K562 (cell line): Measurements from ENCODE around the gene DCAF15. TPM values are rescaled to one million over a fixed set of nuclear protein-coding genes. Genes with fewer than 3 reads are reported as not detected.

Experiments
- BACH1 ChIP-seq: fragments of 200-800 bp; sonication (Bioruptor generic); IDR thresholded peaks from 2 replicates; pipeline ENCODE4 v1.6.1; 2016; ENCODE audit warnings: missing genetic modification characterization, missing compliant biosample characterization
- CBFA2T2 ChIP-seq: fragments of 450-650 bp; conservative IDR thresholded peaks from 2 replicates; pipeline ENCODE4 v1.6.1; 2017; ENCODE audit warnings: mild to moderate bottlenecking
- EP400 ChIP-seq: fragments of 450-650 bp; IDR thresholded peaks from 2 replicates; pipeline ENCODE4 v1.6.1; 2017; ENCODE audit warnings: antibody characterized with exemption, mild to moderate bottlenecking, moderate library complexity
- HDAC1 ChIP-seq, 2 experiments: fragments of 450-650 bp; IDR thresholded peaks; 2 replicates each; pipeline ENCODE4 v1.6.1; 2016 to 2017; ENCODE audit warnings: inconsistent platforms in 1 of 2, mild to moderate bottlenecking in 1 of 2, moderate library complexity in 1 of 2
- MEIS2 ChIP-seq: fragments of 450-650 bp; IDR thresholded peaks from 2 replicates; pipeline ENCODE4 v1.6.1; 2014; ENCODE audit warnings: mild to moderate bottlenecking; ENCODE audit not compliant: partially characterized antibody
- MYNN ChIP-seq, 2 experiments: sonication (generic); formaldehyde crosslinking in 1 of 2; IDR thresholded peaks; 2 replicates each; pipeline versions ENCODE4 v1.5.0 to v1.6.1; 2016 to 2020; ENCODE audit warnings: antibody characterized with exemption in 1 of 2, missing genetic modification reagents in 1 of 2
- NRF1 ChIP-seq, 2 experiments: fragments of 450-650 bp; IDR thresholded peaks in 1 of 2; conservative IDR thresholded peaks in 1 of 2; 2 replicates each; pipeline ENCODE4 v1.6.1; 2014; ENCODE audit warnings: mild to moderate bottlenecking in 2 of 2
- ZFP30 ChIP-seq: fragments of 250-450 bp; sonication (Bioruptor Pico); IDR thresholded peaks from 2 replicates; pipeline ENCODE4 v1.8.0; 2022; ENCODE audit warnings: moderate library complexity, mild to moderate bottlenecking, inconsistent platforms, borderline replicate concordance
- ZNF324 ChIP-seq: fragments of 250-450 bp; sonication (Bioruptor Pico); IDR thresholded peaks from 2 replicates; pipeline ENCODE4 v1.4.0; 2020; ENCODE audit warnings: mild to moderate bottlenecking
- polyA plus RNA-seq, 8 experiments: library from polyadenylated mRNA; depleted of rRNA in 4 of 8; stranded (reverse) in 5 of 8; unstranded in 3 of 8; fragments of >200 nt; fragmentation: Nextera tagmentation in 2 of 8; fragmentation: Illumina TruSeq in 1 of 8; extraction: Ambion mirVana in 2 of 8; extraction: Trizol in 1 of 8; gene quantifications; 2 replicates each; pipeline versions ENCODE4 v1.2.1 to v1.2.3, GENCODE V29; 2011 to 2014; ENCODE audit warnings: inconsistent platforms in 1 of 8, missing spikeins in 1 of 8
- total RNA-seq, 7 experiments: library from RNA; depleted of rRNA in 6 of 7; stranded (reverse); fragments of >200 nt in 6 of 7; fragmentation: Illumina TruSeq in 2 of 7; extraction: Trizol in 2 of 7; gene quantifications; 2 replicates each; pipeline versions ENCODE4 v1.2.1 to v1.2.3, GENCODE V29; 2011 to 2021; ENCODE audit warnings: low replicate concordance in 1 of 7
- TF ChIP-seq, protein P1 (sequence below): sonication (generic); formaldehyde crosslinking; IDR thresholded peaks from 2 replicates; pipeline ENCODE4 v1.5.0; 2020; ENCODE audit warnings: missing genetic modification reagents
- TF ChIP-seq, protein P2 (sequence below): fragments of 450-650 bp; IDR thresholded peaks from 2 replicates; pipeline ENCODE4 v1.6.1; 2016; ENCODE audit warnings: borderline replicate concordance
- TF ChIP-seq, protein P3 (sequence below): fragments of 250-450 bp; sonication (Bioruptor Pico); IDR thresholded peaks from 2 replicates; pipeline ENCODE4 v1.8.0; 2021; ENCODE audit warnings: borderline replicate concordance, mild to moderate bottlenecking, moderate library complexity; ENCODE audit not compliant: poor library complexity, severe bottlenecking
- TF ChIP-seq, protein P4 (sequence below): fragments of 250-450 bp; sonication (Bioruptor Pico); IDR thresholded peaks from 2 replicates; pipeline ENCODE4 v1.8.0; 2022; ENCODE audit warnings: inconsistent platforms
- TF ChIP-seq, protein P5 (sequence below): fragments of 450-650 bp; formaldehyde crosslinking; IDR thresholded peaks from 2 replicates; pipeline ENCODE4 v1.4.0; 2020; ENCODE audit warnings: mild to moderate bottlenecking, mixed read lengths
- TF ChIP-seq, protein P6 (sequence below): fragments of 450-650 bp; IDR thresholded peaks from 2 replicates; pipeline ENCODE4 v1.6.1; 2017; ENCODE audit warnings: antibody characterized with exemption, mild to moderate bottlenecking

DCAF15 gene
- total and polyA plus RNA-seq, 9 of the 15 experiments (the other 6 are each of a cell fraction or from before 2014, with no cell fraction given): 0.17 to 68.5 (median 27.7) TPM

DNA sequence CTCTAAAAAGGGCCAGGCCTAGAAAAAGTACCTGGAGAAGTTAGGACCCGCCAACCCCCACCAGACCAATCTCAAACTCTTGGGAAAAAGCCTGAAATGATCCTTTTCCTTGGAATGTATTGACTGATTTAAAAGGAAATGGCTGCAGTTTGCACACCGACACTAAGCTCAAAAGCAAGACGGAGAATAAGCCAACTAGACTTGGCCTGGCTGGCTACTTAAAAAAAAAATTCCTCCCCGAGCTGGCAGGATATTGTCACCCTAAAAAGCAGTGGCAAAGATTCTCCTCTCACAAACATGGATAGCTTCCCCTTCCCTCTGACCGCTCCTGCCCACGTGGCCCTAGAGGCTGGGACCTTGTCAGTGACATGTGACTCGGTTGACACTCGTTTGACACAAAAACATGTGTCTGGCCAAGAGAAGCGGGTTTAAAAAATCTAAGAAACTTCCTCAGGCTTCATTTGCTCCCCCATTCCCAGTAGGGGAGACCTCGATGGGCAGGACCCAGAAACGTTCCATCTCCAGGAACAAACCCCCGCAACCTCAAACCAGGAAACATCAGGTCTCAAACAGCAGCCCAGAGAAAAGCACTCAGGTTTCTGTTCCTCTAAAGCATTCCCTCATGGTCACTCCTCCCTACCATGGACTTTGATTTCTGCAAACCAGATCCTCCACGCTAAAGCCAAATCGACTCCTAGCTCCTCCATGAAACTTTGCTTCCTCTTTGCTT lies 52.5 kb downstream of the DCAF15 start (continued):
- TF ChIP-seq EP400 (peak; percentile 55; the same call in 1 of the 2 replicates), CBFA2T2 (peak; percentile 28; the same call in 1 of the 2 replicates), MYNN (IDR thresholded peaks at IDR 0.05) (no peak), MYNN (CRISPR knock-in tag; IDR thresholded peaks at IDR 0.05) (no peak), MEIS2 (peak; percentile 23), ZNF324 (CRISPR knock-in tag) (no peak), HDAC1 (IDR thresholded peaks at IDR 0.05) (peak in 1 of 2 experiments; percentile 89; a peak in 2 of 4 replicates), BACH1 (tag) (0 out of 2 replicates have a peak, but pooled peaks have one; percentile 47), ZFP30 (CRISPR knock-in tag) (no peak), NRF1 (conservative IDR thresholded peaks at IDR 0.05 in 1 of 2, IDR thresholded peaks at IDR 0.05 in 1 of 2) (no peak)
- TF ChIP-seq, protein P1, sequence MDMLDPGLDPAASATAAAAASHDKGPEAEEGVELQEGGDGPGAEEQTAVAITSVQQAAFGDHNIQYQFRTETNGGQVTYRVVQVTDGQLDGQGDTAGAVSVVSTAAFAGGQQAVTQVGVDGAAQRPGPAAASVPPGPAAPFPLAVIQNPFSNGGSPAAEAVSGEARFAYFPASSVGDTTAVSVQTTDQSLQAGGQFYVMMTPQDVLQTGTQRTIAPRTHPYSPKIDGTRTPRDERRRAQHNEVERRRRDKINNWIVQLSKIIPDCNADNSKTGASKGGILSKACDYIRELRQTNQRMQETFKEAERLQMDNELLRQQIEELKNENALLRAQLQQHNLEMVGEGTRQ (CRISPR knock-in tag): peak; percentile 84
- TF ChIP-seq, protein P2, sequence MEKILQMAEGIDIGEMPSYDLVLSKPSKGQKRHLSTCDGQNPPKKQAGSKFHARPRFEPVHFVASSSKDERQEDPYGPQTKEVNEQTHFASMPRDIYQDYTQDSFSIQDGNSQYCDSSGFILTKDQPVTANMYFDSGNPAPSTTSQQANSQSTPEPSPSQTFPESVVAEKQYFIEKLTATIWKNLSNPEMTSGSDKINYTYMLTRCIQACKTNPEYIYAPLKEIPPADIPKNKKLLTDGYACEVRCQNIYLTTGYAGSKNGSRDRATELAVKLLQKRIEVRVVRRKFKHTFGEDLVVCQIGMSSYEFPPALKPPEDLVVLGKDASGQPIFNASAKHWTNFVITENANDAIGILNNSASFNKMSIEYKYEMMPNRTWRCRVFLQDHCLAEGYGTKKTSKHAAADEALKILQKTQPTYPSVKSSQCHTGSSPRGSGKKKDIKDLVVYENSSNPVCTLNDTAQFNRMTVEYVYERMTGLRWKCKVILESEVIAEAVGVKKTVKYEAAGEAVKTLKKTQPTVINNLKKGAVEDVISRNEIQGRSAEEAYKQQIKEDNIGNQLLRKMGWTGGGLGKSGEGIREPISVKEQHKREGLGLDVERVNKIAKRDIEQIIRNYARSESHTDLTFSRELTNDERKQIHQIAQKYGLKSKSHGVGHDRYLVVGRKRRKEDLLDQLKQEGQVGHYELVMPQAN: peak; percentile 91
- TF ChIP-seq, protein P3, sequence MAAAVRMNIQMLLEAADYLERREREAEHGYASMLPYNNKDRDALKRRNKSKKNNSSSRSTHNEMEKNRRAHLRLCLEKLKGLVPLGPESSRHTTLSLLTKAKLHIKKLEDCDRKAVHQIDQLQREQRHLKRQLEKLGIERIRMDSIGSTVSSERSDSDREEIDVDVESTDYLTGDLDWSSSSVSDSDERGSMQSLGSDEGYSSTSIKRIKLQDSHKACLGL (CRISPR knock-in tag): peak; percentile 88
- TF ChIP-seq, protein P4, sequence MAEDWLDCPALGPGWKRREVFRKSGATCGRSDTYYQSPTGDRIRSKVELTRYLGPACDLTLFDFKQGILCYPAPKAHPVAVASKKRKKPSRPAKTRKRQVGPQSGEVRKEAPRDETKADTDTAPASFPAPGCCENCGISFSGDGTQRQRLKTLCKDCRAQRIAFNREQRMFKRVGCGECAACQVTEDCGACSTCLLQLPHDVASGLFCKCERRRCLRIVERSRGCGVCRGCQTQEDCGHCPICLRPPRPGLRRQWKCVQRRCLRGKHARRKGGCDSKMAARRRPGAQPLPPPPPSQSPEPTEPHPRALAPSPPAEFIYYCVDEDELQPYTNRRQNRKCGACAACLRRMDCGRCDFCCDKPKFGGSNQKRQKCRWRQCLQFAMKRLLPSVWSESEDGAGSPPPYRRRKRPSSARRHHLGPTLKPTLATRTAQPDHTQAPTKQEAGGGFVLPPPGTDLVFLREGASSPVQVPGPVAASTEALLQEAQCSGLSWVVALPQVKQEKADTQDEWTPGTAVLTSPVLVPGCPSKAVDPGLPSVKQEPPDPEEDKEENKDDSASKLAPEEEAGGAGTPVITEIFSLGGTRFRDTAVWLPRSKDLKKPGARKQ (CRISPR knock-in tag): 0 out of 2 replicates have a peak, but pooled peaks have one; percentile 9
- TF ChIP-seq, protein P5, sequence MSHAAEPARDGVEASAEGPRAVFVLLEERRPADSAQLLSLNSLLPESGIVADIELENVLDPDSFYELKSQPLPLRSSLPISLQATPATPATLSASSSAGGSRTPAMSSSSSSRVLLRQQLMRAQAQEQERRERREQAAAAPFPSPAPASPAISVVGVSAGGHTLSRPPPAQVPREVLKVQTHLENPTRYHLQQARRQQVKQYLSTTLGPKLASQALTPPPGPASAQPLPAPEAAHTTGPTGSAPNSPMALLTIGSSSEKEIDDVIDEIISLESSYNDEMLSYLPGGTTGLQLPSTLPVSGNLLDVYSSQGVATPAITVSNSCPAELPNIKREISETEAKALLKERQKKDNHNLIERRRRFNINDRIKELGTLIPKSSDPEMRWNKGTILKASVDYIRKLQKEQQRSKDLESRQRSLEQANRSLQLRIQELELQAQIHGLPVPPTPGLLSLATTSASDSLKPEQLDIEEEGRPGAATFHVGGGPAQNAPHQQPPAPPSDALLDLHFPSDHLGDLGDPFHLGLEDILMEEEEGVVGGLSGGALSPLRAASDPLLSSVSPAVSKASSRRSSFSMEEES (CRISPR knock-in tag): peak; percentile 57
- TF ChIP-seq, protein P6, sequence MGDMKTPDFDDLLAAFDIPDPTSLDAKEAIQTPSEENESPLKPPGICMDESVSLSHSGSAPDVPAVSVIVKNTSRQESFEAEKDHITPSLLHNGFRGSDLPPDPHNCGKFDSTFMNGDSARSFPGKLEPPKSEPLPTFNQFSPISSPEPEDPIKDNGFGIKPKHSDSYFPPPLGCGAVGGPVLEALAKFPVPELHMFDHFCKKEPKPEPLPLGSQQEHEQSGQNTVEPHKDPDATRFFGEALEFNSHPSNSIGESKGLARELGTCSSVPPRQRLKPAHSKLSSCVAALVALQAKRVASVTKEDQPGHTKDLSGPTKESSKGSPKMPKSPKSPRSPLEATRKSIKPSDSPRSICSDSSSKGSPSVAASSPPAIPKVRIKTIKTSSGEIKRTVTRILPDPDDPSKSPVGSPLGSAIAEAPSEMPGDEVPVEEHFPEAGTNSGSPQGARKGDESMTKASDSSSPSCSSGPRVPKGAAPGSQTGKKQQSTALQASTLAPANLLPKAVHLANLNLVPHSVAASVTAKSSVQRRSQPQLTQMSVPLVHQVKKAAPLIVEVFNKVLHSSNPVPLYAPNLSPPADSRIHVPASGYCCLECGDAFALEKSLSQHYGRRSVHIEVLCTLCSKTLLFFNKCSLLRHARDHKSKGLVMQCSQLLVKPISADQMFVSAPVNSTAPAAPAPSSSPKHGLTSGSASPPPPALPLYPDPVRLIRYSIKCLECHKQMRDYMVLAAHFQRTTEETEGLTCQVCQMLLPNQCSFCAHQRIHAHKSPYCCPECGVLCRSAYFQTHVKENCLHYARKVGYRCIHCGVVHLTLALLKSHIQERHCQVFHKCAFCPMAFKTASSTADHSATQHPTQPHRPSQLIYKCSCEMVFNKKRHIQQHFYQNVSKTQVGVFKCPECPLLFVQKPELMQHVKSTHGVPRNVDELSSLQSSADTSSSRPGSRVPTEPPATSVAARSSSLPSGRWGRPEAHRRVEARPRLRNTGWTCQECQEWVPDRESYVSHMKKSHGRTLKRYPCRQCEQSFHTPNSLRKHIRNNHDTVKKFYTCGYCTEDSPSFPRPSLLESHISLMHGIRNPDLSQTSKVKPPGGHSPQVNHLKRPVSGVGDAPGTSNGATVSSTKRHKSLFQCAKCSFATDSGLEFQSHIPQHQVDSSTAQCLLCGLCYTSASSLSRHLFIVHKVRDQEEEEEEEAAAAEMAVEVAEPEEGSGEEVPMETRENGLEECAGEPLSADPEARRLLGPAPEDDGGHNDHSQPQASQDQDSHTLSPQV: peak; percentile 85
